AG04450 (cell line): Measurements from ENCODE around the gene DIP2B. TPM values are rescaled to one million over a fixed set of nuclear protein-coding genes. Genes with fewer than 3 reads are reported as not detected.

Experiments
- CTCF ChIA-PET: fragments of 300-600, 350-600 bp; formaldehyde crosslinking; extraction: SDS; loops from one replicate; lab custom pipeline; 2022; ENCODE audit warnings: antibody characterized with exemption, inconsistent platforms; lab: Charles Lee
- POLR2A ChIA-PET: fragments of 350-600 bp; formaldehyde crosslinking; extraction: SDS; loops from one replicate; lab custom pipeline; 2021; ENCODE audit warnings: antibody characterized with exemption, inconsistent platforms; lab: Yijun Ruan, JAX
- DNase-seq: peaks from one replicate; pipeline ENCODE4 v3.0.0-alpha.2; 2011; ENCODE audit warnings: low read depth, low spot score
- H3K27ac ChIP-seq: one replicate; pipeline ENCODE4 v1.5.1; 2012; ENCODE audit warnings: low read depth, low read length, control low read depth
- H3K27me3 ChIP-seq: one replicate; pipeline ENCODE4 v1.6.0; 2012; ENCODE audit warnings: low read length; ENCODE audit not compliant: control insufficient read depth, insufficient read depth
- H3K4me3 ChIP-seq: 2 replicates; pipeline ENCODE4 v1.5.1; 2011; ENCODE audit warnings: mild to moderate bottlenecking, low read depth, low read length, control low read depth
- H3K9me3 ChIP-seq: 2 replicates; pipeline ENCODE4 v1.5.1; 2012; ENCODE audit warnings: low read length; ENCODE audit not compliant: control insufficient read depth, insufficient read depth
- CTCF ChIP-seq: IDR thresholded peaks from 2 replicates; pipeline ENCODE4 v1.5.1; 2011; ENCODE audit warnings: low read depth, low read length, control low read depth, inconsistent platforms
- polyA plus RNA-seq: library from polyadenylated mRNA; depleted of rRNA; stranded (reverse); fragments of >200 nt; gene quantifications from 2 replicates; pipeline ENCODE4 v1.2.3, GENCODE V29; 2011

The DIP2B gene
- polyA plus RNA-seq, 1 experiment, result 22.0 TPM

GRCh38 chr12:50581226-50582184 lies 76.7 kb downstream of the DIP2B start:
- Histone ChIP-seq H3K4me3 (no peak overlapping the region), H3K9me3 (no peaks in the 10 kb centered on the region), H3K27me3 (no peaks in the 10 kb centered on the region), H3K27ac (peak overlapping the region; percentile 70)
- CTCF ChIA-PET, result interaction anchor here (0.6 to 1.1 kb wide), 5 partner anchors 10 to 40 kb away, joined by 3 to 5 read pairs (median 3); no protein-coding TSS in a partner anchor
- DNase-seq, result no peak
- TF ChIP-seq CTCF, result no peak
- POLR2A ChIA-PET, result no interaction called here

GRCh38 chr12:50584135-50584534 lies 79.3 kb downstream of the DIP2B start:
- CTCF ChIA-PET, result no interaction called here
- H3K27me3 ChIP-seq, result no peaks in the 10 kb centered on the region
- no peak for DNase-seq
- POLR2A ChIA-PET, result no interaction called here
- no peaks in the 10 kb centered on the region for H3K9me3 ChIP-seq
- H3K4me3 ChIP-seq, result no peak overlapping the region
- no peak for TF ChIP-seq CTCF
- H3K27ac ChIP-seq, result no peak overlapping the region

GRCh38 chr12:50589650-50590435 lies 85.1 kb downstream of the DIP2B start:
- peak; percentile 76 for DNase-seq
- Histone ChIP-seq H3K27ac (peak overlapping the region; percentile 58), H3K4me3 (no peak overlapping the region), H3K27me3 (no peaks in the 10 kb centered on the region), H3K9me3 (no peaks in the 10 kb centered on the region)
- CTCF ChIA-PET, result no interaction called here
- TF ChIP-seq CTCF, result no peak
- POLR2A ChIA-PET, result no interaction called here

- Histone ChIP-seq H3K9me3 (no peaks in the 10 kb centered on the region), H3K27ac (no peak overlapping the region), H3K4me3 (no peak overlapping the region), H3K27me3 (no peaks in the 10 kb centered on the region)
- no peak for DNase-seq
- ChIA-PET CTCF (interaction anchor here (0.8 kb wide), 1 partner anchor 9 kb away, joined by 3 read pairs; no protein-coding TSS in a partner anchor), POLR2A (no interaction called here)
- TF ChIP-seq CTCF, result no peak
Observed at GRCh38 chr12:50590869-50591268, 86.1 kb downstream of the DIP2B start.

GRCh38 chr12:50595667-50596066 lies 90.9 kb downstream of the DIP2B start:
- Histone ChIP-seq H3K27me3 (no peaks in the 10 kb centered on the region), H3K9me3 (no peaks in the 10 kb centered on the region), H3K4me3 (no peak overlapping the region), H3K27ac (no peak overlapping the region)
- no peak for TF ChIP-seq CTCF
- DNase-seq, result no peak
- POLR2A ChIA-PET, result no interaction called here
- CTCF ChIA-PET, result no interaction called here
